SK-N-MC (cell line): ENCODE measurements around the gene STKLD1.

ENCODE experiments used
- DNase-seq: peaks from one replicate; pipeline ENCODE4 v3.0.0-alpha.2; 2011; ENCODE audit warnings: low read depth, low spot score
- H3K27ac ChIP-seq: fragments of 200-600 bp; sonication (generic); 2 replicates; pipeline ENCODE4 v1.5.1; 2016; ENCODE audit warnings: mixed run types
- H3K36me3 ChIP-seq: fragments of 200-600 bp; sonication (generic); 2 replicates; pipeline ENCODE4 v1.6.1; 2017; ENCODE audit warnings: antibody characterized with exemption, low read length, mixed read lengths; ENCODE audit not compliant: insufficient read depth
- H3K4me3 ChIP-seq: fragments of 200-600 bp; sonication (generic); 2 replicates; pipeline ENCODE4 v1.5.1; 2016
- H3K9ac ChIP-seq: fragments of 200-600 bp; sonication (generic); 2 replicates; pipeline ENCODE4 v1.8.0; 2017; ENCODE audit warnings: mixed run types, mixed read lengths; ENCODE audit not compliant: insufficient read length
- H3K9me3 ChIP-seq: fragments of 200-600 bp; sonication (generic); 2 replicates; pipeline ENCODE4 v1.6.1; 2017; ENCODE audit warnings: low read depth, mild to moderate bottlenecking, antibody characterized with exemption, low read length, moderate library complexity, mixed read lengths
- EZH2 ChIP-seq: fragments of 200-600 bp; sonication (generic); IDR thresholded peaks from one replicate; pipeline ENCODE4 v1.6.1; 2017; ENCODE audit warnings: antibody characterized with exemption
- FOXP2 ChIP-seq: optimal IDR thresholded peaks from 2 replicates; pipeline ENCODE3; 2011; ENCODE audit warnings: mild to moderate bottlenecking, moderate library complexity; ENCODE audit not compliant: insufficient read depth; ENCODE audit errors: extremely low read length, control extremely low read depth
- POLR2AphosphoS5 ChIP-seq: IDR thresholded peaks from 2 replicates; pipeline ENCODE4 v1.6.1; 2012; ENCODE audit warnings: mild to moderate bottlenecking, low read depth, low read length, borderline replicate concordance

STKLD1 gene

GRCh38 chr9:133348718-133349573 lies 27.2 kb upstream of the STKLD1 start:
- Histone ChIP-seq H3K9me3 (no peaks in the 10 kb centered on the region), H3K9ac (peak overlapping the region; percentile 98), H3K27ac (peak overlapping the region; percentile 97), H3K4me3 (peak overlapping the region; percentile 93), H3K36me3 (peaks cover 70% of the 10 kb centered on the region)
- DNase-seq = no peak
- TF ChIP-seq POLR2AphosphoS5 (no peak), EZH2 (no peak), FOXP2 (no peak)

GRCh38 chr9:133349965-133350616 lies 26.1 kb upstream of the STKLD1 start:
- no peak for DNase-seq
- H3K36me3 ChIP-seq = peaks cover 59% of the 10 kb centered on the region
- H3K9ac ChIP-seq = peak overlapping the region; percentile 98

GRCh38 chr9:133351526-133351907 lies 24.6 kb upstream of the STKLD1 start:
- Histone ChIP-seq H3K4me3 (no peak overlapping the region), H3K27ac (peak overlapping the region; percentile 97; the same call in 1 of the 2 replicates), H3K36me3 (peaks cover 45% of the 10 kb centered on the region), H3K9ac (no peak overlapping the region), H3K9me3 (no peaks in the 10 kb centered on the region)
- no peak for DNase-seq
- TF ChIP-seq EZH2 = no peak
- no peak for TF ChIP-seq POLR2AphosphoS5
- no peak for TF ChIP-seq FOXP2

More at GRCh38 chr9:133349965-133350616, 26.1 kb upstream of the STKLD1 start:
- H3K9me3 ChIP-seq = no peaks in the 10 kb centered on the region
- H3K4me3 ChIP-seq = peak overlapping the region; percentile 93
- peak overlapping the region; percentile 97 for H3K27ac ChIP-seq
- TF ChIP-seq FOXP2 (no peak), EZH2 (no peak), POLR2AphosphoS5 (no peak; the same call in 1 of the 2 replicates)

- TF ChIP-seq POLR2AphosphoS5 (peak; percentile 39; the same call in 1 of the 2 replicates), EZH2 (no peak)
- peak overlapping the region; percentile 53 for H3K27ac ChIP-seq
- H3K4me3 ChIP-seq = no peak overlapping the region
- no peak overlapping the region for H3K9ac ChIP-seq
- DNase-seq = no peak
- H3K36me3 ChIP-seq = peaks cover 45% of the 10 kb centered on the region
- H3K9me3 ChIP-seq = no peaks in the 10 kb centered on the region
These were observed 24.1 kb upstream of the STKLD1 start for GRCh38 chr9:133351908-133352634.

- H3K27ac ChIP-seq = peak overlapping the region; percentile 54
- peaks cover 45% of the 10 kb centered on the region for H3K36me3 ChIP-seq
- DNase-seq = no peak
These were observed 23.4 kb upstream of the STKLD1 start for GRCh38 chr9:133352635-133353340.

GRCh38 chr9:133353548-133353947 lies 22.6 kb upstream of the STKLD1 start:
- Histone ChIP-seq H3K9me3 (no peaks in the 10 kb centered on the region), H3K9ac (no peak overlapping the region), H3K36me3 (peaks cover 44% of the 10 kb centered on the region)

More at GRCh38 chr9:133352635-133353340, 23.4 kb upstream of the STKLD1 start:
- Histone ChIP-seq H3K9ac (no peak overlapping the region), H3K9me3 (no peaks in the 10 kb centered on the region), H3K4me3 (no peak overlapping the region)
- TF ChIP-seq FOXP2 (no peak), EZH2 (no peak), POLR2AphosphoS5 (no peak; the same call in none of the 2 replicates)

GRCh38 chr9:133354766-133355165 lies 21.4 kb upstream of the STKLD1 start:
- H3K9me3 ChIP-seq = no peaks in the 10 kb centered on the region
- H3K9ac ChIP-seq = no peak overlapping the region
- no peak for TF ChIP-seq POLR2AphosphoS5
- TF ChIP-seq FOXP2 = no peak
- TF ChIP-seq EZH2 = no peak
- peaks cover 32% of the 10 kb centered on the region for H3K36me3 ChIP-seq
- DNase-seq = no peak
- peak overlapping the region; percentile 92; the same call in 1 of the 2 replicates for H3K4me3 ChIP-seq
- H3K27ac ChIP-seq = no peak overlapping the region

More at GRCh38 chr9:133353548-133353947, 22.6 kb upstream of the STKLD1 start:
- Histone ChIP-seq H3K4me3 (no peak overlapping the region), H3K27ac (peak overlapping the region; percentile 54)
- no peak for DNase-seq
- TF ChIP-seq EZH2 (no peak), POLR2AphosphoS5 (no peak; the same call in 1 of the 2 replicates), FOXP2 (no peak)
